Measurements from ENCODE around the gene RNF157.
A peak's percentile ranks its signal among the peaks of the same experiment; 100 is the strongest.

RNF157 gene

GRCh38 chr17:76125922-76126321 is 114.4 kb downstream of the RNF157 start:
- no peak for DNase-seq (ENCODE audit: extremely low read depth, insufficient read length)
- Histone ChIP-seq H3K27me3 (replicated peaks; ENCODE audit: control insufficient read depth, insufficient read depth, low read length) (no peaks in the 10 kb centered on the region), H3K36me3 (ENCODE audit: control insufficient read depth, insufficient read depth, low read length) (no peaks in the 10 kb centered on the region), H3K4me3 (replicated peaks; ENCODE audit: low read depth, low read length) (no peak overlapping the region)
- TF ChIP-seq CTCF (IDR thresholded peaks at IDR 0.05; ENCODE audit: insufficient read depth, low read length, poor library complexity, severe bottlenecking) = no peak

- Histone ChIP-seq H3K27me3 (replicated peaks; ENCODE audit: control insufficient read depth, insufficient read depth, low read length) (no peaks in the 10 kb centered on the region), H3K36me3 (ENCODE audit: control insufficient read depth, insufficient read depth, low read length) (no peaks in the 10 kb centered on the region), H3K4me3 (replicated peaks; ENCODE audit: low read depth, low read length) (no peak overlapping the region)
- no peak for TF ChIP-seq CTCF (IDR thresholded peaks at IDR 0.05; ENCODE audit: insufficient read depth, low read length, poor library complexity, severe bottlenecking)
- no peak for DNase-seq (ENCODE audit: extremely low read depth, insufficient read length)
Observed at GRCh38 chr17:76125391-76125675, 115.0 kb downstream of the RNF157 start.

- H3K4me3 ChIP-seq (replicated peaks; ENCODE audit: low read depth, low read length) = no peak overlapping the region
- TF ChIP-seq CTCF (IDR thresholded peaks at IDR 0.05; ENCODE audit: insufficient read depth, low read length, poor library complexity, severe bottlenecking) = peak; percentile 49
- H3K36me3 ChIP-seq (ENCODE audit: control insufficient read depth, insufficient read depth, low read length) = no peaks in the 10 kb centered on the region
- no peaks in the 10 kb centered on the region for H3K27me3 ChIP-seq (replicated peaks; ENCODE audit: control insufficient read depth, insufficient read depth, low read length)
- no peak for DNase-seq (ENCODE audit: extremely low read depth, insufficient read length)
Observed at GRCh38 chr17:76124582-76125390, 115.5 kb downstream of the RNF157 start.

GRCh38 chr17:76123749-76124581 is 116.3 kb downstream of the RNF157 start:
- Histone ChIP-seq H3K27me3 (replicated peaks; ENCODE audit: control insufficient read depth, insufficient read depth, low read length) (no peaks in the 10 kb centered on the region), H3K36me3 (ENCODE audit: control insufficient read depth, insufficient read depth, low read length) (no peaks in the 10 kb centered on the region), H3K4me3 (replicated peaks; ENCODE audit: low read depth, low read length) (no peak overlapping the region)
- TF ChIP-seq CTCF (IDR thresholded peaks at IDR 0.05; ENCODE audit: insufficient read depth, low read length, poor library complexity, severe bottlenecking) = peak; percentile 29
- DNase-seq (ENCODE audit: extremely low read depth, insufficient read length) = no peak

- no peaks in the 10 kb centered on the region for H3K36me3 ChIP-seq (ENCODE audit: control insufficient read depth, insufficient read depth, low read length)
- TF ChIP-seq CTCF (IDR thresholded peaks at IDR 0.05; ENCODE audit: insufficient read depth, low read length, poor library complexity, severe bottlenecking) = no peak
- DNase-seq (ENCODE audit: extremely low read depth, insufficient read length) = no peak
- H3K4me3 ChIP-seq (replicated peaks; ENCODE audit: low read depth, low read length) = no peak overlapping the region
- H3K27me3 ChIP-seq (replicated peaks; ENCODE audit: control insufficient read depth, insufficient read depth, low read length) = no peaks in the 10 kb centered on the region
Observed at GRCh38 chr17:76123191-76123499, 117.1 kb downstream of the RNF157 start.

Data from GM06990 (cell line).